Stimulated activated CD4-positive, alpha-beta T cell treated with anti-CD3 and anti-CD28 coated beads, Interleukin-12 subunit alpha, Interleukin-12 subunit beta, amount 100 ng/mL, for 4 hours (primary cell): Measurements from ENCODE around the gene TGM4.
A peak's percentile ranks its signal among the peaks of the same experiment; 100 is the strongest.

ENCODE experiments used
- DNase-seq: peaks from one replicate; pipeline ENCODE4 v3.0.0-alpha.2; 2020

Gene TGM4

GRCh38 chr3:44883213-44883955 is 9.0 kb downstream of the TGM4 start:
- DNase-seq: no peak

- DNase-seq: no peak
Observed at GRCh38 chr3:44883999-44884431, 9.6 kb downstream of the TGM4 start.

- no peak for DNase-seq
Observed at GRCh38 chr3:44885618-44886017, 11.2 kb downstream of the TGM4 start.

GRCh38 chr3:44886561-44886960 is 12.2 kb downstream of the TGM4 start:
- no peak for DNase-seq

- no peak for DNase-seq
Observed at GRCh38 chr3:44887101-44887500, 12.7 kb downstream of the TGM4 start.

- no peak for DNase-seq
Observed at GRCh38 chr3:44890258-44890657, 15.8 kb downstream of the TGM4 start.

- DNase-seq: no peak
Observed at GRCh38 chr3:44890852-44891251, 16.4 kb downstream of the TGM4 start.

- DNase-seq: no peak
Observed at GRCh38 chr3:44892689-44893088, 18.3 kb downstream of the TGM4 start.

GRCh38 chr3:44893097-44893496 is 18.7 kb downstream of the TGM4 start:
- no peak for DNase-seq

- no peak for DNase-seq
Observed at GRCh38 chr3:44894485-44894884, 20.1 kb downstream of the TGM4 start.

GRCh38 chr3:44896440-44896839 is 22.0 kb downstream of the TGM4 start:
- no peak for DNase-seq

GRCh38 chr3:44899683-44900367 is 25.4 kb downstream of the TGM4 start:
- no peak for DNase-seq

GRCh38 chr3:44902628-44903027 is 28.2 kb downstream of the TGM4 start:
- no peak for DNase-seq

- no peak for DNase-seq
Observed at GRCh38 chr3:44903314-44903713, 28.9 kb downstream of the TGM4 start.

GRCh38 chr3:44903751-44904150 is 29.3 kb downstream of the TGM4 start:
- DNase-seq: no peak

- DNase-seq: no peak
Observed at GRCh38 chr3:44905446-44906157, 31.2 kb downstream of the TGM4 start.

- DNase-seq: no peak
Observed at GRCh38 chr3:44906997-44907396, 32.6 kb downstream of the TGM4 start.

- DNase-seq: no peak
Observed at GRCh38 chr3:44907612-44908011, 33.2 kb downstream of the TGM4 start.

GRCh38 chr3:44909063-44909462 is 34.7 kb downstream of the TGM4 start:
- DNase-seq: no peak

GRCh38 chr3:44910693-44911092 is 36.3 kb downstream of the TGM4 start:
- DNase-seq: no peak

GRCh38 chr3:44913868-44914468 is 39.6 kb downstream of the TGM4 start:
- peak; percentile 62 for DNase-seq

GRCh38 chr3:44914936-44915335 is 40.5 kb downstream of the TGM4 start:
- DNase-seq: no peak

GRCh38 chr3:44915702-44916438 is 41.5 kb downstream of the TGM4 start:
- no peak for DNase-seq
